Prostate gland (tissue), 2 donors: Measurements from ENCODE around the gene GOLGA1.

Experiments
- POLR2A ChIP-seq: fragments of 450-650 bp; IDR thresholded peaks from one replicate; pipeline ENCODE4 v1.6.1; 2016; ENCODE audit warnings: antibody characterized with exemption, mild to moderate bottlenecking
- POLR2AphosphoS5 ChIP-seq: sonication (generic); formaldehyde crosslinking; IDR thresholded peaks from one replicate; pipeline ENCODE4 v1.6.1; 2017; ENCODE audit warnings: antibody characterized with exemption
- TF ChIP-seq, protein P1 (sequence below), 4 experiments: fragments of 200-600 bp in 2 of 4; fragments of 450-650 bp in 2 of 4; sonication (generic) in 2 of 4; IDR thresholded peaks; 1 replicate in 3 of 4; 2 replicates in 1 of 4; pipeline ENCODE4 v1.5.1; 2016 to 2019; ENCODE audit warnings: antibody characterized with exemption in 4 of 4, mild to moderate bottlenecking in 2 of 4, moderate library complexity in 2 of 4

DNA sequence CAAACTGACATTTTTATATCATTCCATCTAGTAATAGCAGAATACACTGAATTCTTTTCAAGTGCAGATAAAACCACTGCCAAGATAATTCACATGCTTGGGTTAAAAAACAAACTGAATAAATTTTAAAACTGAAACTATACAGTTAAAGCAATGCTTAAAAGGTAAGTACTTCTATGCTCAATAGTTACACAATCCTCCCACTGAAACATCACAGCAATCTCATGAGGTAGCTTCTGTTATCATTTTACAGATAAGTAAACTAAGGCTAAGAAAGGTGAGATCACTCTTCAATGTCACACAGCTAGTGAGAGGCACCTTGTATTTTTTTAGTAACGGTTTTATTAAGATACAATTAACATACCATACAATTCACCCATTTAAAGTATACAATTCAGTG lies 13.4 kb upstream of the GOLGA1 start:
- TF ChIP-seq, protein P1, sequence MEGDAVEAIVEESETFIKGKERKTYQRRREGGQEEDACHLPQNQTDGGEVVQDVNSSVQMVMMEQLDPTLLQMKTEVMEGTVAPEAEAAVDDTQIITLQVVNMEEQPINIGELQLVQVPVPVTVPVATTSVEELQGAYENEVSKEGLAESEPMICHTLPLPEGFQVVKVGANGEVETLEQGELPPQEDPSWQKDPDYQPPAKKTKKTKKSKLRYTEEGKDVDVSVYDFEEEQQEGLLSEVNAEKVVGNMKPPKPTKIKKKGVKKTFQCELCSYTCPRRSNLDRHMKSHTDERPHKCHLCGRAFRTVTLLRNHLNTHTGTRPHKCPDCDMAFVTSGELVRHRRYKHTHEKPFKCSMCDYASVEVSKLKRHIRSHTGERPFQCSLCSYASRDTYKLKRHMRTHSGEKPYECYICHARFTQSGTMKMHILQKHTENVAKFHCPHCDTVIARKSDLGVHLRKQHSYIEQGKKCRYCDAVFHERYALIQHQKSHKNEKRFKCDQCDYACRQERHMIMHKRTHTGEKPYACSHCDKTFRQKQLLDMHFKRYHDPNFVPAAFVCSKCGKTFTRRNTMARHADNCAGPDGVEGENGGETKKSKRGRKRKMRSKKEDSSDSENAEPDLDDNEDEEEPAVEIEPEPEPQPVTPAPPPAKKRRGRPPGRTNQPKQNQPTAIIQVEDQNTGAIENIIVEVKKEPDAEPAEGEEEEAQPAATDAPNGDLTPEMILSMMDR (IDR thresholded peaks at IDR 0.05) = no peak
- TF ChIP-seq POLR2A (no peak), POLR2AphosphoS5 (no peak)
